B cell (primary cell): ENCODE results near the gene SRPK1.

ENCODE experiments used
- CTCF ChIP-seq: fragments of 200-600 bp; IDR thresholded peaks from one replicate; pipeline ENCODE4 v1.8.0; 2022; ENCODE audit warnings: antibody characterized with exemption, mild to moderate bottlenecking
- EZH2 ChIP-seq: IDR thresholded peaks from 2 replicates; pipeline ENCODE4 v1.6.1; 2012; ENCODE audit warnings: borderline replicate concordance, low read depth, mild to moderate bottlenecking, moderate library complexity, low read length; ENCODE audit not compliant: insufficient read depth, poor library complexity, severe bottlenecking

DNA sequence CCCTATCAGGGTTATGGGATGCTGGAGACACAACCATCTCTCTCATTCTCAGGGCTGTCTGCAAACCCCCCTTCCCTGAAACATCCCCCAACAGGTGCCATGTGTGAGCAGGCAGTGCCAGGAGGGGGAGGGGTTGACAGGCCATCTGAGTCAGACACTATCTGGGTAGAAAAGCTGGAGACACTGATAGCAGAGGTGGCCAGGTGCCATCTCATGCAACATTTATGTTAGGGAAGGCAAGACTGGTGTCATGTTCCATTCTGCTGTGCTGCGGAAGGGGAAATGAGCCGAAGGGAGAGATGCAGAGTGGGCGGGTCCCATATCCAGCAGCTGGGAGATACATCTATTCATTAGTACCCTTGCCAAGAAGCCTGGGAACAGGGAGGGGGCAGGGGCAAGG lies 112.2 kb downstream of the SRPK1 start:
- TF ChIP-seq CTCF (no peak), EZH2 (no peak)
